NK-92 treated with Interleukin-12 subunit alpha and Interleukin-12 subunit beta, amount 100 ng/mL, for 24 hours (cell line): Measurements from ENCODE around the gene PRKAG2.

Experiments
- DNase-seq: peaks from one replicate; lab custom pipeline; 2025; lab: John Stamatoyannopoulos, UW

PRKAG2 gene

GRCh38 chr7:151900591-151900985 is 23.7 kb upstream of the PRKAG2 start:
- DNase-seq: no peak

- DNase-seq: no peak
Measured at GRCh38 chr7:151899513-151900360, 22.8 kb upstream of the PRKAG2 start.

- no peak for DNase-seq
Measured at GRCh38 chr7:151897951-151898686, 21.2 kb upstream of the PRKAG2 start.

GRCh38 chr7:151897161-151897731 is 20.3 kb upstream of the PRKAG2 start:
- no peak for DNase-seq

GRCh38 chr7:151896486-151896885 is 19.6 kb upstream of the PRKAG2 start:
- DNase-seq: no peak

GRCh38 chr7:151896086-151896485 is 19.2 kb upstream of the PRKAG2 start:
- DNase-seq: no peak

- DNase-seq: no peak
Measured at GRCh38 chr7:151895631-151896031, 18.7 kb upstream of the PRKAG2 start.

GRCh38 chr7:151895008-151895630 is 18.2 kb upstream of the PRKAG2 start:
- DNase-seq: no peak

GRCh38 chr7:151894111-151895007 is 17.4 kb upstream of the PRKAG2 start:
- no peak for DNase-seq

- DNase-seq: no peak
Measured at GRCh38 chr7:151893405-151893923, 16.5 kb upstream of the PRKAG2 start.

GRCh38 chr7:151891753-151892152 is 14.8 kb upstream of the PRKAG2 start:
- no peak for DNase-seq

GRCh38 chr7:151891182-151891581 is 14.3 kb upstream of the PRKAG2 start:
- DNase-seq: no peak

GRCh38 chr7:151890355-151891004 is 13.6 kb upstream of the PRKAG2 start:
- DNase-seq: no peak

GRCh38 chr7:151889406-151890354 is 12.8 kb upstream of the PRKAG2 start:
- DNase-seq: no peak

GRCh38 chr7:151888079-151889067 is 11.5 kb upstream of the PRKAG2 start:
- no peak for DNase-seq

GRCh38 chr7:151886783-151887182 is 9.9 kb upstream of the PRKAG2 start:
- DNase-seq: no peak

- DNase-seq: no peak
Measured at GRCh38 chr7:151885202-151885580, 8.3 kb upstream of the PRKAG2 start.
